Measurements from ENCODE around the gene CGB3. TPM values are rescaled to one million over a fixed set of nuclear protein-coding genes. Genes with fewer than 3 reads are reported as not detected.
A peak's percentile ranks its signal among the peaks of the same experiment; 100 is the strongest.

Gene CGB3
- polyA plus RNA-seq, 1 of the 3 experiments (the other 2 are of a cell fraction) = 0.10 TPM

DNA sequence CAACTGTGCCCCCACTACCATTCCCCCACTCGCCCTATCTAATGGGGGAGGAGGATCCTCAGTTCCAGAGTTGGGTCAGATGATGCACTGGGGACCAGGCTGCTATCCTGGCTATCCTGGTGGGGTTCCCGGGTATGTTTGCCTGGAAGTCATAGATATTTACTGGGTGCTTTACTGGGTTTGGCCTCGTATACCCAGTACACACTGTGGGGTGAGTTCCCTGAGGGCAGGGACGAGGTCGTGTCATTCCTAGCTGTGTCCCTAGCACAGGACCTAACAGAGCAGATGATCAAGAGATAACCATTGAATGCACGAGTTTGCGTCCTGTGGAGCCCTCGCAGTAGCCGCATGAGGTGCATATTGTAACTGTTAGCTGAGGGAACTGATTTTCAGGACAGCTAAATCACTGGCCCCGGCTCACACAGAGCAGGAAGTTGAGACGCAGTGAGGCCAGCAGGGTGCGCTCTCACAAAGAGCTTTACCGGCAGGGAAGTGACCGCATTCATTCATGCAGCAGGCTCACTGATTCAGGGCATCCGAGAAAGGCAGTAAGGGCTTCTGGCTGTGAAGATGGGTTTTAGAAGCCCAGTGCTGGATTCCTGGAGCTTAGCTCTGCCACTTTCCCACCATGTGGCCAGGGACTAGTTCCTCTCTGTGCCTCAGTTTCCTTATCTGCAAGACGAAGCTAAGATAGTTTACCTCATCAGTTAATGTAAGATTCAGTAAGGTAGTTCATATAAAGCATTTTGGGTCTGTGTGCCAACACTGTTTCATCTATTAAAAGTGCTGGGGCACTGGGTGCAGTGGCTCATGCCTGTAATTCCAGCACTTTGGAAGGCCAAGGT, 24.4 kb downstream of the CGB3 start:
- no peaks in the 10 kb centered on the region for H3K9me3 ChIP-seq
- H3K9me2 ChIP-seq = no peaks in the 10 kb centered on the region
- peaks cover 0 to 7% of the 10 kb centered on the region in 2 experiments; a peak in 1 of 4 replicates for H3K4me1 ChIP-seq (ENCODE audit: control insufficient read depth in 1 of 2, insufficient read depth in 2 of 2, low read depth in 1 of 2, low read length in 1 of 2)
- peaks cover 10 to 14% of the 10 kb centered on the region in 2 experiments for H3K36me3 ChIP-seq (replicated peaks in 1 of 2; ENCODE audit: control insufficient read depth in 1 of 2, insufficient read depth in 2 of 2, low read length in 1 of 2)
- TF ChIP-seq, protein P1, sequence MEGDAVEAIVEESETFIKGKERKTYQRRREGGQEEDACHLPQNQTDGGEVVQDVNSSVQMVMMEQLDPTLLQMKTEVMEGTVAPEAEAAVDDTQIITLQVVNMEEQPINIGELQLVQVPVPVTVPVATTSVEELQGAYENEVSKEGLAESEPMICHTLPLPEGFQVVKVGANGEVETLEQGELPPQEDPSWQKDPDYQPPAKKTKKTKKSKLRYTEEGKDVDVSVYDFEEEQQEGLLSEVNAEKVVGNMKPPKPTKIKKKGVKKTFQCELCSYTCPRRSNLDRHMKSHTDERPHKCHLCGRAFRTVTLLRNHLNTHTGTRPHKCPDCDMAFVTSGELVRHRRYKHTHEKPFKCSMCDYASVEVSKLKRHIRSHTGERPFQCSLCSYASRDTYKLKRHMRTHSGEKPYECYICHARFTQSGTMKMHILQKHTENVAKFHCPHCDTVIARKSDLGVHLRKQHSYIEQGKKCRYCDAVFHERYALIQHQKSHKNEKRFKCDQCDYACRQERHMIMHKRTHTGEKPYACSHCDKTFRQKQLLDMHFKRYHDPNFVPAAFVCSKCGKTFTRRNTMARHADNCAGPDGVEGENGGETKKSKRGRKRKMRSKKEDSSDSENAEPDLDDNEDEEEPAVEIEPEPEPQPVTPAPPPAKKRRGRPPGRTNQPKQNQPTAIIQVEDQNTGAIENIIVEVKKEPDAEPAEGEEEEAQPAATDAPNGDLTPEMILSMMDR (IDR thresholded peaks at IDR 0.05) = peak; percentile 66
- no peak for TF ChIP-seq FOXM1 (IDR thresholded peaks at IDR 0.05; ENCODE audit: low read depth)
- TF ChIP-seq RAD21 (IDR thresholded peaks at IDR 0.05; ENCODE audit: low read length) = peak; percentile 39
- no peak for TF ChIP-seq ELF1 (IDR thresholded peaks at IDR 0.05)
- no peak overlapping the region for H2AFZ ChIP-seq (ENCODE audit: low read depth)
- ChIA-PET CTCF (interaction anchor here (0.5 to 5.4 kb wide), 21 partner anchors 9 to 198 kb away, joined by 3 to 68 read pairs (median 4); partner anchors contain the start of genes KCNA7 and LIN7B), POLR2A (interaction anchor here (0.6 to 1.2 kb wide), 2 partner anchors 9 to 490 kb away, joined by 3 read pairs; no protein-coding TSS in a partner anchor)
- no peaks in the 10 kb centered on the region for H3F3A ChIP-seq (replicated peaks; ENCODE audit: insufficient read depth)
- no peak overlapping the region; a peak in 1 of 4 replicates for H3K4me3 ChIP-seq (ENCODE audit: low read depth in 2 of 2, low read length in 1 of 2)
- no peak overlapping the region for H3K9ac ChIP-seq
- no peak overlapping the region for H3K27ac ChIP-seq (ENCODE audit: low read depth in 2 of 2, low read length in 1 of 2)
- H3K27me3 ChIP-seq (ENCODE audit: insufficient read depth) = no peaks in the 10 kb centered on the region
- DNase-seq = peak; percentile 65
- no peak overlapping the region for H3K4me2 ChIP-seq
- H3K79me2 ChIP-seq (ENCODE audit: insufficient read depth) = peaks cover 78% of the 10 kb centered on the region
- H4K20me1 ChIP-seq (ENCODE audit: insufficient read depth) = no peaks in the 10 kb centered on the region
- 84% methylated on average over 13 of the region's 16 CpGs for WGBS (ENCODE audit: low lambda C conversion rate)

- no peaks in the 10 kb centered on the region for H4K20me1 ChIP-seq (ENCODE audit: insufficient read depth)
- WGBS (ENCODE audit: low lambda C conversion rate) = 74% methylated on average over 4 of the region's 5 CpGs
- H3K79me2 ChIP-seq (ENCODE audit: insufficient read depth) = peaks cover 88% of the 10 kb centered on the region
- no peak overlapping the region for H2AFZ ChIP-seq (ENCODE audit: low read depth)
- no peak overlapping the region; a peak in 1 of 4 replicates for H3K4me3 ChIP-seq (ENCODE audit: low read depth in 2 of 2, low read length in 1 of 2)
- peaks cover 0 to 5% of the 10 kb centered on the region in 2 experiments for H3K36me3 ChIP-seq (replicated peaks in 1 of 2; ENCODE audit: control insufficient read depth in 1 of 2, insufficient read depth in 2 of 2, low read length in 1 of 2)
- H3K27me3 ChIP-seq (ENCODE audit: insufficient read depth) = no peaks in the 10 kb centered on the region
- CTCF ChIA-PET = interaction anchor here (0.5 to 5.4 kb wide), 13 partner anchors 12 to 267 kb away, joined by 3 to 68 read pairs (median 3); partner anchors contain the start of gene CGB7
- peaks cover 0 to 10% of the 10 kb centered on the region in 2 experiments; a peak in 1 of 4 replicates for H3K4me1 ChIP-seq (ENCODE audit: control insufficient read depth in 1 of 2, insufficient read depth in 2 of 2, low read depth in 1 of 2, low read length in 1 of 2)
- no peak overlapping the region for H3K4me2 ChIP-seq
- POLR2A ChIA-PET = no interaction called here
- no peak overlapping the region for H3K9ac ChIP-seq
- no peaks in the 10 kb centered on the region for H3K9me3 ChIP-seq
- H3K9me2 ChIP-seq = no peaks in the 10 kb centered on the region
- DNase-seq = peak; percentile 69
- no peak overlapping the region for H3K27ac ChIP-seq (ENCODE audit: low read depth in 2 of 2, low read length in 1 of 2)
- H3F3A ChIP-seq (replicated peaks; ENCODE audit: insufficient read depth) = peaks cover 3% of the 10 kb centered on the region
- TF ChIP-seq, protein P1 (IDR thresholded peaks at IDR 0.05) = peak; percentile 71
- TF ChIP-seq RAD21 (IDR thresholded peaks at IDR 0.05; ENCODE audit: low read length) (peak; percentile 37; the same call in 1 of the 2 replicates), TEAD4 (IDR thresholded peaks at IDR 0.05; ENCODE audit: borderline replicate concordance, insufficient read depth) (no peak)
Observed at GRCh38 chr19:48997972-48998371, 26.2 kb downstream of the CGB3 start.
